ENCODE data around the gene INPP5J. TPM values are rescaled to one million over a fixed set of nuclear protein-coding genes. Genes with fewer than 3 reads are reported as not detected.

The INPP5J gene
- polyA plus RNA-seq, 4 donors: 12.2 to 93.7 (median 48.0) TPM

DNA sequence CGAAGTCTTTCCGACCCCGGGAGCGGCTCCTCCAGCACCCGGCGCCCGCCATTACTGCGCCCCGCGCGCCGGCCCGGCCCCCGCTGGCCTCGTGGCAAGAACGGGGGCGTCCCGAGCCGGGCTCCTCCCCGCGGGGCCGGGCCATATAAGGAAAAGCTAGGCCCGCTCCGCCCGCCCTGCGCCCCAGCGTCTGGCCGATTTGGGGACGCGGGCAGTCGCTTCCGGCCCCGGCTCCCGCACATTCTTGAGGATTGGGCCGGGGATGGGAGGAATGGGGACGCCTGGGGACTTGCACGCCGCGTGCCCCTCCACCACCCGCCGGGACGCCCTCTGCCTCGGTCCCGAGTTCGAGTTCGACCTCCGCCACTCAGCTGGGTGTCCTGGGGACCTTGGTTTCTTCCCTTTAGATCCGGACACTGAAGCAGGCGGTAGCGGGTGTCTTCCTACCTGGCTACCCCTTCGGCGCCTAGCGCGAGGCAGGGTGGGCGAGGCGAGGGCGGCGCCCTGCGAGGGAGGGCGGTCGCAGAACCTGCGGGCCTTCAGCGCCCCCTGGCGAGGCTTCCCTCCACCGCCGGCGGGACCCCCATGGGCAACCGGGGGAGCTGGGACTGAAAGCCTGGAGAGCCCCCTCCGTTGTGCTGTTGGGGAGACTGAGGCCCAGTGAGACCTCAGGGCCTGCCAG, 37.8 kb upstream of the INPP5J start:
- no peak for FAIRE-seq
- Histone ChIP-seq H3K4me1 (ENCODE audit: control insufficient read depth in 3 of 3, insufficient read depth in 2 of 3, low read depth in 1 of 3, low read length in 2 of 3) (peaks cover 5 to 53% (median 10%) of the 10 kb centered on the region in 3 donors), H3K4me3 (ENCODE audit: low read depth in 1 of 3, low read length in 3 of 3) (peak overlapping the region; percentile 80 to 98 (median 81)), H3K27ac (ENCODE audit: low read depth in 1 of 3, low read length in 2 of 3) (peak overlapping the region; percentile 78 to 95 (median 95)), H3K9me3 (ENCODE audit: control insufficient read depth in 2 of 2, insufficient read depth in 1 of 2, low read depth in 1 of 2, low read length in 1 of 2) (no peaks in the 10 kb centered on the region), H3K27me3 (ENCODE audit: control insufficient read depth in 3 of 3, insufficient read depth in 3 of 3, low read length in 3 of 3) (no peaks in the 10 kb centered on the region), H3K36me3 (ENCODE audit: control insufficient read depth in 3 of 3, insufficient read depth in 2 of 3, low read depth in 1 of 3, low read length in 3 of 3) (peaks cover 0 to 74% (median 0%) of the 10 kb centered on the region in 3 donors)
- WGBS, 3 donors: 0 to 3% (median 1%) methylated on average over 58 to 69 of the region's 69 CpGs
- peak; percentile 81 to 91 for DNase-seq

DNA sequence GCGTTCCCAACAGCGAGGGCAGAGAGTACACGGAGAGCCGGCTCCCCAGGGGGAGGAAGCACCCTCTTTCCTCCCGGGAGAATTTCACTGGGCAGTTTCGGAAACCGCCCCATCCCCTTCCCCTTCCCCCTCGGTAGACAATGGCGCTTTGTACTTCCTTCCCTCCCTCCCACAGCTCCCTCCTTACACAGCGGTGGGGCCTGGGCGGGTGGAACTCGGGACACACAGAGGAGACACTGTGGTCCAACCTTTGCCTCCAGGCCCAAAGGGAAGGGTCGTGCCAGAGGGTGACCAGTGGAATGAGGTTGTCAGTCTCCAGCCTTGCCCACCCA, 37.3 kb upstream of the INPP5J start:
- H3K4me3 ChIP-seq (ENCODE audit: low read depth in 1 of 3, low read length in 3 of 3): peak overlapping the region; percentile 34 to 98 (median 80)
- H3K36me3 ChIP-seq (ENCODE audit: control insufficient read depth in 3 of 3, insufficient read depth in 2 of 3, low read depth in 1 of 3, low read length in 3 of 3): peaks cover 0 to 80% (median 0%) of the 10 kb centered on the region in 3 donors
- FAIRE-seq: no peak
- H3K27ac ChIP-seq (ENCODE audit: low read depth in 1 of 3, low read length in 2 of 3): peak overlapping the region in 2 of 3 donors; percentile 95
- peaks cover 5 to 48% (median 10%) of the 10 kb centered on the region in 3 donors for H3K4me1 ChIP-seq (ENCODE audit: control insufficient read depth in 3 of 3, insufficient read depth in 2 of 3, low read depth in 1 of 3, low read length in 2 of 3)
- WGBS, 3 donors: 5 to 13% (median 9%) methylated on average over 7 to 13 of the region's 13 CpGs
- H3K27me3 ChIP-seq (ENCODE audit: control insufficient read depth in 3 of 3, insufficient read depth in 3 of 3, low read length in 3 of 3): no peaks in the 10 kb centered on the region
- no peak for DNase-seq
- no peaks in the 10 kb centered on the region for H3K9me3 ChIP-seq (ENCODE audit: control insufficient read depth in 2 of 2, insufficient read depth in 1 of 2, low read depth in 1 of 2, low read length in 1 of 2)

DNA sequence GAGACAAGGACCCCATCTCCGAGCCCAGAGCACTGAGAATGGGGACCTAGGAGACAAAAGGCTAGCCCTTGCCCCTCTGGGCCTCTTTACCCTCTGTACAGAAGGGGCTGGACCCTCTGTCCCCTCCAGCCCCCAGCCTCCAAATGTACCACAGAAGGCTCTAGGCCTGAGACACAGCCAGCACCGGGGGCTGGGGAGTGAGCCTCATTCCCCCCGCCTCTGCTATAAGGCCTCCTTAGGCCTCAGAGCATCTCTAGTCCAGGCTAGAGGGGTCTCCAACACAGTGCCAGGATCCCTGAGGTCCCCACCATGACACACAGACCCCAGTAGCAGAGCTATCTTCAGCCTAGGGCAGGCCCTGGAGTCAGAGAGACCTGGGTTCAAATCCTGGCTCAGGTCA, 36.8 kb upstream of the INPP5J start:
- H3K4me1 ChIP-seq (ENCODE audit: control insufficient read depth in 3 of 3, insufficient read depth in 2 of 3, low read depth in 1 of 3, low read length in 2 of 3): peaks cover 5 to 46% (median 10%) of the 10 kb centered on the region in 3 donors
- 77 to 95% (median 88%) methylated on average over 3 of the region's 3 CpGs for WGBS, 3 donors
- DNase-seq: no peak
- no peak for FAIRE-seq
- H3K27ac ChIP-seq (ENCODE audit: low read depth in 1 of 3, low read length in 2 of 3): peak overlapping the region in 2 of 3 donors; percentile 55 to 95
- no peaks in the 10 kb centered on the region for H3K27me3 ChIP-seq (ENCODE audit: control insufficient read depth in 3 of 3, insufficient read depth in 3 of 3, low read length in 3 of 3)
- peak overlapping the region in 1 of 3 donors; percentile 98 for H3K4me3 ChIP-seq (ENCODE audit: low read depth in 1 of 3, low read length in 3 of 3)
- no peaks in the 10 kb centered on the region for H3K9me3 ChIP-seq (ENCODE audit: control insufficient read depth in 2 of 2, insufficient read depth in 1 of 2, low read depth in 1 of 2, low read length in 1 of 2)
- H3K36me3 ChIP-seq (ENCODE audit: control insufficient read depth in 3 of 3, insufficient read depth in 2 of 3, low read depth in 1 of 3, low read length in 3 of 3): peaks cover 0 to 84% (median 0%) of the 10 kb centered on the region in 3 donors

DNA sequence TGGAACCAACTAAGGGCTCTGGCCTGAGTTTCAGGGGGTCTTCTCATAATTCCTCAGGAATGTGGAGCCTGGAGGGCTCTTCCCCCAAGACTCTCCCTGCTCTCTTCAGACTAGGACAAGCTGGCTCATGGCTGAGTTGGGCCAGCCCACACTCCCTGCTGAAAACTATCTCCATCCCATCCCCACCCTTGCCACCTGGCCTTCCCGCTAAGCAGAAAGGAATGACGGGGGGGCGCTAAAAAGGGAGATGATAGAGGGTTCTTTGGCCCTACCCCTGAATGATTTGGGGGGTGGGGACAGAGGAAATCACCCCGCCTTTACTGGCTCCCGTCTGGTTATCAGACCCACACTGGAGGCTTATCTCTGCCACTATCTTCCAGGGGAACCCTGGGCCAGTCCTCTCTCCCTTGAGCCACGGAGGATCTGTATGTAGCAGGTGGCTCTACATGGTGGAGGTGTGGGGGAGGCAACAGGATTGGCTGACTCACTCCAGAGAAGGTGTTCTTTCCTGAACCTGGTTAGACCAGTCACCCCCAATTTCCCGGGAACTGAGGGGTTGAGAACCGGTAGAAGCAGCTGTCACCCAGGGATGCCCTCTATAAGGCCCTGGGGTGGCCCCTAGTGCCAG, 35.9 kb upstream of the INPP5J start:
- no peak overlapping the region for H3K27ac ChIP-seq (ENCODE audit: low read depth in 1 of 3, low read length in 2 of 3)
- DNase-seq (no peak), FAIRE-seq (no peak)

DNA sequence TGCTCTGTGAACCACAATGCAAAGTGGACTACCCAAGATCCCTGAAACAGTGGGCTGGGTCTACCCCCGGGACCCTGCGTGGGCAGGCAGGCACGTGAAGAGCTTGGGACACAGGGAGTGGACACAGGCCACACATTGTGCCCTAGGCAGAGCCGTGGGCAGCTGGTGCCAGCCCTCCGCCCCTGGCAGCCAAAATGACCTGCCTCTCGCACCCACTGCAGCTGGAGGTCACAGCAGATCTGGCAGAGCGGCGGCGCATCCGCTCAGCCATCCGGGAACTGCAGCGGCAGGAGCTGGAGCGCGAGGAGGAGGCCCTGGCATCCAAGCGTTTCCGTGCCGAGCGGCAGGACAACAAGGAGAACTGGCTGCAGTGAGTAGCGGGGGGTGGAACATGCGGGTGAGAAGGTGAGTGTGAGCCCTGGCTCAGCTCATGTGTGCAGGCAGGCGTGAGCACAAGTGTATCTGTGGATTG, 35.0 kb upstream of the INPP5J start:
- Histone ChIP-seq H3K27me3 (ENCODE audit: control insufficient read depth in 3 of 3, insufficient read depth in 3 of 3, low read length in 3 of 3) (no peaks in the 10 kb centered on the region), H3K4me1 (ENCODE audit: control insufficient read depth in 3 of 3, insufficient read depth in 2 of 3, low read depth in 1 of 3, low read length in 2 of 3) (peaks cover 3 to 34% (median 7%) of the 10 kb centered on the region in 3 donors), H3K27ac (ENCODE audit: low read depth in 1 of 3, low read length in 2 of 3) (no peak overlapping the region), H3K36me3 (ENCODE audit: control insufficient read depth in 3 of 3, insufficient read depth in 2 of 3, low read depth in 1 of 3, low read length in 3 of 3) (peaks cover 0 to 94% (median 1%) of the 10 kb centered on the region in 3 donors), H3K9me3 (ENCODE audit: control insufficient read depth in 2 of 2, insufficient read depth in 1 of 2, low read depth in 1 of 2, low read length in 1 of 2) (no peaks in the 10 kb centered on the region), H3K4me3 (ENCODE audit: low read depth in 1 of 3, low read length in 3 of 3) (no peak overlapping the region)
- FAIRE-seq (no peak), DNase-seq (no peak)
- WGBS, 3 donors: 91 to 93% (median 93%) methylated on average over 21 of the region's 21 CpGs

More for the DNA sequence above, 35.9 kb upstream of the INPP5J start:
- Histone ChIP-seq H3K9me3 (ENCODE audit: control insufficient read depth in 2 of 2, insufficient read depth in 1 of 2, low read depth in 1 of 2, low read length in 1 of 2) (no peaks in the 10 kb centered on the region), H3K27me3 (ENCODE audit: control insufficient read depth in 3 of 3, insufficient read depth in 3 of 3, low read length in 3 of 3) (no peaks in the 10 kb centered on the region), H3K4me1 (ENCODE audit: control insufficient read depth in 3 of 3, insufficient read depth in 2 of 3, low read depth in 1 of 3, low read length in 2 of 3) (peaks cover 5 to 44% (median 7%) of the 10 kb centered on the region in 3 donors), H3K4me3 (ENCODE audit: low read depth in 1 of 3, low read length in 3 of 3) (no peak overlapping the region), H3K36me3 (ENCODE audit: control insufficient read depth in 3 of 3, insufficient read depth in 2 of 3, low read depth in 1 of 3, low read length in 3 of 3) (peaks cover 0 to 93% (median 0%) of the 10 kb centered on the region in 3 donors)
- WGBS, 3 donors: 26 to 53% (median 34%) methylated on average over 8 of the region's 8 CpGs

DNA sequence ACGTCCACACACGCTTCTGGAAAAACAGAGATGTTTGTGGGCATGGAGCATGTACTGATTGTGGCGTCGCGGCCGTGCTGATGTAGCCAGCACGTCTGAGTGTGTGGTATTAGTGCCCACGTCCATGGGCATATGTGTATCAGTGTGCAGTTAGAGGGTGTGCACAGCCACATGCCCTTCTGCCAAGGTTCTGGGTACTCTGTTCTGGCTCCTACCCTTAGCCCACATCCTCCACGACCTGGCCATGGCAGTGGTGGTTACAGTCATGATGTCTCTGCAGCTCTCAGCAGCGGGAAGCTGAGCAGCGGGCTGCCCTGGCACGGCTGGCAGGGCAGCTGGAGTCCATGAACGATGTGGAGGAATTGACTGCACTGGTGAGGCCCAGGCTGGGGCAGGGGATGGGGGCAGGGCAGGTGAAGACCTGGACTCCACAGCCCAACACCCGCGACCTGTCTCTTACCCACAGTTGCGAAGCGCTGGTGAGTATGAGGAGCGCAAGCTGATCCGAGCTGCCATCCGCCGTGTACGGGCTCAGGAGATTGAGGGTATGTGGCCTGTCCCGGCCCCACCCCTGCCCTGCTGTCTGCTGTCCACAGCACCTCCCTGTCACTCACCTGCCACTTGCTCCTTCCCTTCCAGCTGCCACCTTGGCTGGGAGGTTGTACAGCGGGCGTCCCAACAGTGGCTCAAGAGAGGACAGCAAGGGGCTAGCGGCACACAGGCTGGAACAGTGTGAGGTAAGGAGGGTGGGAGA, 34.4 kb upstream of the INPP5J start:
- DNase-seq: no peak
- Histone ChIP-seq H3K4me1 (ENCODE audit: control insufficient read depth in 3 of 3, insufficient read depth in 2 of 3, low read depth in 1 of 3, low read length in 2 of 3) (peaks cover 0 to 28% (median 7%) of the 10 kb centered on the region in 3 donors), H3K36me3 (ENCODE audit: control insufficient read depth in 3 of 3, insufficient read depth in 2 of 3, low read depth in 1 of 3, low read length in 3 of 3) (peaks cover 0 to 94% (median 6%) of the 10 kb centered on the region in 3 donors), H3K4me3 (ENCODE audit: low read depth in 1 of 3, low read length in 3 of 3) (no peak overlapping the region), H3K27me3 (ENCODE audit: control insufficient read depth in 3 of 3, insufficient read depth in 3 of 3, low read length in 3 of 3) (no peaks in the 10 kb centered on the region), H3K9me3 (ENCODE audit: control insufficient read depth in 2 of 2, insufficient read depth in 1 of 2, low read depth in 1 of 2, low read length in 1 of 2) (no peaks in the 10 kb centered on the region), H3K27ac (ENCODE audit: low read depth in 1 of 3, low read length in 2 of 3) (peak overlapping the region in 1 of 3 donors; percentile 36)
- 86 to 91% (median 87%) methylated on average over 26 of the region's 26 CpGs for WGBS, 3 donors
- no peak for FAIRE-seq

DNA sequence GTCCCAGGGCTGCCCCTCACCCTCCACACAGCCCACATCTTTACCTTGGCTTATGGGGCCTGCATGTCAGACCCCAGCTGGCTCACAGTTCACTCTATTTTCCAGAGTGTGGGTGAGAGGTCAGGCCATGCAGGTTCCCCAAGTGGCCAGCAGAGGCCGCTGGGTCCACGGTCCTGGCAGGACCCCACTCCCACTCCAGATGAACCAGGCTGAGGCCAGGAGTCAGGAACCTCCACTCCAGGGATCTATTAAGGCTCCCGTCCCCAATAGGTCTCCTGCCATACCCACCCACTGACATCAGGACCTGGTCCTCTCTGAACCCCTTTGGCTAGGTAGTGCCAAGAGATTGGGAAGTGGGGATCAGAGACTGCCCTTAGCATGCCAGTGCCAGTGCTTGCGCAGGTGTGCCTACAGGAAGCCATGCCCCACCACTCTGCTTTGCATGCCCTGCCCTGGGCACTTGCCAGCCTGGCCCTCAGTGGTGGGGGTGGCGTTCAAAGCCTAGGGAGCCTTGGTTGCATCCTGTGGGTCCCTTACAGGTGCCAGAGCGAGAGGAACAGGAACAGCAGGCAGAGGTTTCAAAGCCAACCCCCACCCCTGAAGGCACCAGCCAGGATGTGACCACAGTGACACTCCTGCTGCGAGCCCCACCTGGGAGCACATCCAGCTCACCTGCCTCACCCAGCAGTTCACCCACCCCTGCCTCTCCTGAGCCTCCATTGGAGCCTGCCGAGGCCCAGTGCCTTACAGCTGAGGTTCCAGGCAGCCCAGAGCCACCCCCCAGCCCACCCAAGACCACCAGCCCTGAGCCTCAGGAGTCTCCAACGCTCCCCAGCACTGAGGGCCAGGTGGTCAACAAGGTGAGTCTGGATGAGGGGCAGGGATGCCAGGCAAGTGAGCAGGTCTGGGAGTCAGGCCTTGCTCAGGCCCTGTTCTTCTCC, 33.3 kb upstream of the INPP5J start:
- DNase-seq: peak in 1 of 2 donors; percentile 42
- H3K36me3 ChIP-seq (ENCODE audit: control insufficient read depth in 3 of 3, insufficient read depth in 2 of 3, low read depth in 1 of 3, low read length in 3 of 3): peaks cover 0 to 94% (median 6%) of the 10 kb centered on the region in 3 donors
- no peak for FAIRE-seq
- no peaks in the 10 kb centered on the region for H3K27me3 ChIP-seq (ENCODE audit: control insufficient read depth in 3 of 3, insufficient read depth in 3 of 3, low read length in 3 of 3)
- no peak overlapping the region for H3K4me3 ChIP-seq (ENCODE audit: low read depth in 1 of 3, low read length in 3 of 3)
- WGBS, 3 donors: 71 to 83% (median 74%) methylated on average over 9 of the region's 9 CpGs
- peaks cover 0 to 18% (median under 1%) of the 10 kb centered on the region in 3 donors for H3K4me1 ChIP-seq (ENCODE audit: control insufficient read depth in 3 of 3, insufficient read depth in 2 of 3, low read depth in 1 of 3, low read length in 2 of 3)
- H3K27ac ChIP-seq (ENCODE audit: low read depth in 1 of 3, low read length in 2 of 3): peak overlapping the region in 2 of 3 donors; percentile 36 to 39
- no peaks in the 10 kb centered on the region for H3K9me3 ChIP-seq (ENCODE audit: control insufficient read depth in 2 of 2, insufficient read depth in 1 of 2, low read depth in 1 of 2, low read length in 1 of 2)

Data from small intestine (tissue), 7 donors.